Panc1 (cell line): ENCODE results near the gene OR2A7.
"Not testable (repeated sequence)": the region's sequence is repeated elsewhere in the genome, so short reads cannot be mapped to it uniquely, and the experiment has no call there.

Source experiments
- CTCF ChIP-seq: fragments of 450-650 bp; IDR thresholded peaks from 2 replicates; pipeline ENCODE4 v1.5.1; 2017; ENCODE audit warnings: mild to moderate bottlenecking
- SIN3A ChIP-seq: IDR thresholded peaks from 2 replicates; pipeline ENCODE4 v1.6.1; 2012; ENCODE audit warnings: low read depth, mild to moderate bottlenecking, low read length, moderate library complexity, borderline replicate concordance; ENCODE audit not compliant: insufficient read depth

GRCh38 chr7:144220531-144220930 is 44.1 kb downstream of the OR2A7 start:
- TF ChIP-seq CTCF, SIN3A: not testable (repeated sequence)
